NCI-H1105 (cell line): ENCODE measurements around the gene MAP2K5.

Source experiments
- DNase-seq: peaks from one replicate; lab custom pipeline; 2025; lab: John Stamatoyannopoulos, UW

MAP2K5 gene

GRCh38 chr15:67839499-67839928 is 297.0 kb downstream of the MAP2K5 start:
- peak; percentile 48 for DNase-seq

DNA sequence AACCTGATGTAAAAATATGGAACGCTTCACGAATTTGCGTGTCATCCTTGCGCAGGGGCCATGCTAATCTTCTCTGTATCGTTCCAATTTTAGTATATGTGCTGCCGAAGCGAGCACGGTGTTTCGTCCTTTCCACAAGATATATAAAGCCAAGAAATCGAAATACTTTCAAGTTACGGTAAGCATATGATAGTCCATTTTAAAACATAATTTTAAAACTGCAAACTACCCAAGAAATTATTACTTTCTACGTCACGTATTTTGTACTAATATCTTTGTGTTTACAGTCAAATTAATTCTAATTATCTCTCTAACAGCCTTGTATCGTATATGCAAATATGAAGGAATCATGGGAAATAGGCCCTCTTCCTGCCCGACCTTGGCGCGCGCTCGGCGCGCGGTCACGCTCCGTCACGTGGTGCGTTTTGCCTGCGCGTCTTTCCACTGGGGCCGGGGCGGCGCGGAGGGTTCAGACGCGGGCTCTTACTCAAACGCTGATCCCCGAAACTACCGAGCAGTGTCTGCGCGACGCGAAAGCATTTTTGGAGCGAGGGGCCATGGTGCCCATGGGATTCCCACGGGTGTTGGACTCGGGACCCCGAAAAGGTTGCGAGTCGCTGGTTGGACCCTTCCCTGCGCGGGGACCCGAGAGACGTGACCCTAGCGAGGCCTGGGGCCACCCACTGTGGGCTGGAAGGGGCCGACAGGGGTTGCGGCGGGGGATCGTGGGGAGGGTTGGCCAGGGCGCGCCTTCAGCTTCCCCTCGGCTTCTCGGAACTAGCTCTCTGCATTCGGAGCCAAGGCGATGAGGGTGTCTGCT is 297.6 kb downstream of the MAP2K5 start, which contains the start of gene RNU6-1:
Gene RNU6-1, minus strand, starts transcription at position 117 of the 820 bp plus-strand sequence.
- peak; percentile 89 for DNase-seq

GRCh38 chr15:67840749-67841512 is 298.4 kb downstream of the MAP2K5 start:
- DNase-seq = peak; percentile 48

- DNase-seq = no peak
These were observed 298.9 kb downstream of the MAP2K5 start for GRCh38 chr15:67841513-67841762.

GRCh38 chr15:67843092-67843501 is 300.6 kb downstream of the MAP2K5 start:
- no peak for DNase-seq

- DNase-seq = no peak
These were observed 301.3 kb downstream of the MAP2K5 start for GRCh38 chr15:67843571-67844387.

DNA sequence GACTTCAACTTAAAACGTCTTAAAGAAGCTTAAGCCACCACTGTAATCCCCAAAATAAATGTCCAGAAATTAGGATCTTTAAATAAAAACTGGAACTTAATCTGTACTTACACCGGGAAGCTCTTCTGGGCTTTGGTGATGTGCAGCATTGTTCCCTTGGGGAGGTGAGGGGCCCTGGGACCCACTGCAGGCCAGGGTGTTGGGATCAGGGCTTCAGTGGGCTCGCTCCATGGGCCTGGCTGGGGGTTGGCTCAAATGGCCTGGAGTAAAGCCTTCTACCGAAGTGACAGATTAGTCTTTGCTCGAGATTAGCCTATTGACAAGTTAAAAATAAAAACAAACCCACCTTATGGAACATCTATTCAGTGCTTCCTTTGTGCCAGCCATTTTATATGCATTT is 303.5 kb downstream of the MAP2K5 start:
- no peak for DNase-seq

GRCh38 chr15:67849538-67849937 is 307.0 kb downstream of the MAP2K5 start:
- no peak for DNase-seq

DNA sequence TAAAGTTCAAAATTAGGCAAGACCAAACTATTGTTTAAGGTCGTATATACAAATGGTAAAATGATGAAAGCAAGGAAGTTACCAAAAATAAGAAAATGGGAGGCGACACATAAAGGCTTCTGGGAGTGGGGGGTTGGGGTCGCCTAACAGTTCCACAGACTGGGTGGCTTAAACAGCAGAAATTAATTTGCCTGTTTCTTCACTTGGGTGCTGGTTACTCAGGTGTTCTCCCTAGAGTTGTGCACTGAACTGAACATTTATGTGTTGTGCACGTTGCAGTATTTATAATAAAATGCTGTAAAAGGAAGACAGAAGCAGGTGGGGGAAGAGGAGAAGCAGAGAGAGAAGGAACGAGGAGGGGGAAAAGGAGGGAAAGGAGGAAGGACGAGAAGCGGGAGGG is 307.8 kb downstream of the MAP2K5 start:
- no peak for DNase-seq

DNA sequence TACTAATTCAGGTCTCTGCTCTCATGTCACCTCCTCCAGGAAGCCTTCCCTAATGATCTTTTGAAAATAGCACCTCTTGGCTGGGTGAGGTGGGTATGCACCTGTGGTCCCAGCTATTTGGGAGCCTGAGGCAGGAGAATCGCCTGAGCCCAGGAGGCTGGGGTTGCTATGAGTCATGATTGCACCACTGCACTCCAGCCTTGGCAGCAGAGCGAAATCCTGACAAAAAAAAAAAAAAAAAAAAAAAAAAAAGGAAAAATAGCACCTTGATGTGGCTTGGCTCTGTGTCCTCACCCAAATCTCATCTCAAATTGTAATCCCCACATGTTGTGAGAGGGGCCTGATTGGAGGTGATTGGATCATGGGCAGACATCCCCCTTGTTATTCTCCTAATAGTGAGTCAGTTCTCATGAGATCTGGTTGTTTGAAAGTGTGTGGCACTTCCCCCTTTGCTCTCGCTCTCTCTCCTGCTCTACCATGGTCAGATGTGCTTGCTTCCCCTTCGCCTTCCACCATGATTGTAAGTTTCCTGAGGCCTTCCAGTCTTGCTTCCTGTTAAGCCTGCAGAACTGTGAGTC is 308.6 kb downstream of the MAP2K5 start:
- no peak for DNase-seq

GRCh38 chr15:67852418-67852817 is 309.9 kb downstream of the MAP2K5 start:
- DNase-seq = no peak

GRCh38 chr15:67853454-67853853 is 311.0 kb downstream of the MAP2K5 start:
- DNase-seq = no peak

DNA sequence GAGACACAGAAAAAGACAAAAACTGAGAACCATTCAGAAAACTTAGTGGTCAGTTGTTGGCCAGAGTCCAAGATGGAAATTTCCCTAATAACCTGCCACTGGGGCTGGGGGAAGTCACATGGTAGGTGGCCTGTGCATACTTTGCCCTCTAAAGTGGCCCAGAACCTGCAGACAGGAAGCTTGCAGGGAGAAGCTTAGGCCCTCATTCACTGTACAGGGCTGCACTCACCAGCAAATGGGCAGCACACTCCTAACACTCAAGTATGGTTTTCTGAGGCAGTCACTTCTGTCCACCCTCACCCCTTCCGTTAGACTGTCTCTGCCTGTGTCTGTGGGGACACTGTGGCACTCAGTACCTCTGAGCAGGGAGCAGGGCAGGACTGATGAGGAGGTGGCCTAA is 311.9 kb downstream of the MAP2K5 start:
- no peak for DNase-seq

GRCh38 chr15:67855842-67856241 is 313.3 kb downstream of the MAP2K5 start:
- no peak for DNase-seq
